H1 (cell line): Measurements from ENCODE around the gene LRIG2. TPM values are rescaled to one million over a fixed set of nuclear protein-coding genes. Genes with fewer than 3 reads are reported as not detected.

Experiments used
- PHF8 ChIP-seq: fragments of 200-600 bp; sonication (generic); conservative IDR thresholded peaks from 2 replicates; pipeline ENCODE4 v1.7.1; 2012; ENCODE audit warnings: low read depth, mild to moderate bottlenecking, inconsistent platforms, low read length, moderate library complexity
- SP1 ChIP-seq: IDR thresholded peaks from 2 replicates; pipeline ENCODE4 v1.6.1; 2011; ENCODE audit warnings: low read depth, low read length
- polyA plus RNA-seq, 7 experiments: library from polyadenylated mRNA; depleted of rRNA in 3 of 7; stranded (reverse) in 5 of 7; unstranded in 2 of 7; fragments of >200 nt in 5 of 7; fragments of 200-250 nt in 2 of 7; gene quantifications; 1 replicate in 5 of 7; 2 replicates in 1 of 7; 4 replicates in 1 of 7; pipeline versions ENCODE4 v1.2.1 to v1.2.3, GENCODE V29; 2011 to 2013; ENCODE audit warnings: missing spikeins in 2 of 7, mixed read lengths in 2 of 7
- total RNA-seq: library from RNA; stranded (reverse); fragmentation: NEBNext Ultra II Directional; extraction: Animal tissue kit (Norgen Biotek cat#: 25700); gene quantifications from 2 replicates; pipeline ENCODE4 v1.2.1, GENCODE V29; 2021

LRIG2 gene
- total and polyA plus RNA-seq, 2 of the 8 experiments (the other 6 are each of a cell fraction or from before 2014, with no cell fraction given) = 16.2 to 20.9 TPM

GRCh38 chr1:113086541-113086940, 13.5 kb downstream of the LRIG2 start (continued):
- TF ChIP-seq SP1 (no peak), PHF8 (no peak)
- TF ChIP-seq, all 59 proteins: peak for 0
